ENCODE measurements around the gene GPR132. TPM values are rescaled to one million over a fixed set of nuclear protein-coding genes. Genes with fewer than 3 reads are reported as not detected.

Gene GPR132
- polyA plus RNA-seq, 2 of the 4 experiments (the other 2 are of a cell fraction): 0.18 to 0.19 TPM

DNA sequence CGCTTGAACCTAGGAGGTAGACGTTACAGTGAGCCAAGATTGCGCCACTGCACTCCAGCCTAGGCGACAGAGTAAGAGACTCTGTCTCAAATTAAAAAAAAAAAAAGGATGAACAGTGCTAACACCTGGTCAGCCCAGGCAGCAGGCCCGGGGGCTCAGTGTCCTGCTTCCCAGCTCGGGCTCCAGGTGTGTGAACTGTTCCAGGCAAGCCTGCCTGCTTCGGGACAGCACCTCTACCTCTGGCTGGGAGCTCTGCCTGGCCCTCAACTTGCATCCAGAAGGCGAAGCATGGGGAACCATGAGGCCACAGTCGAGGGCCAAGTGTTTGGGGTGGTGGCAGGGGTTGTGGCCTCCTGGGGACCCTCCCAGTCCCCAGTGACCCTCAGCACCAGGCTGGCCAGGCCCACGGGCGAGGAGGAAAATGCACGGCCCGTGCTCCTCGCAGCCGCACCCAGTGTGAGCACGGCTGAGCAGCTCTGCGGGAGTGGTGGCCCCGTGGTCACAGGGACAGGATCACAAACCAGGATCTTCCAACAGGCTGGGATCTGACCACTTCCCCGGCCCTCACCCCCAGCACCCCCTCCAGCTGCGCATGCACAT lies 59.8 kb downstream of the GPR132 start:
- ATAC-seq (peak; percentile 26 to 45; a peak in 5 of 6 replicates), DNase-seq (ENCODE audit: low read depth in 1 of 2, low spot score in 1 of 2) (no peak), FAIRE-seq (no peak)
- Histone ChIP-seq H3K4me3 (no peak overlapping the region), H3K27ac (peak overlapping the region in 1 of 2 experiments; percentile 15; a peak in 1 of 6 replicates), H3K4me1 (no peaks in the 10 kb centered on the region), H3K4me2 (no peak overlapping the region), H3K9me3 (no peaks in the 10 kb centered on the region)
- ChIA-PET POLR2A (interaction anchor here (0.6 to 1.4 kb wide), 2 partner anchors 16 to 31 kb away, joined by 3 to 4 read pairs; partner anchors contain the start of gene CDCA4), CTCF (interaction anchor here (0.7 to 8.8 kb wide), 13 partner anchors 7 to 237 kb away, joined by 3 to 70 read pairs (median 5); no protein-coding TSS in a partner anchor)
- 91% methylated on average over 20 of the region's 20 CpGs for WGBS (ENCODE audit: missing lambda C conversion rate)
- TF ChIP-seq HDAC2 (IDR thresholded peaks at IDR 0.05): no peak
- TF ChIP-seq ZC3H11A (IDR thresholded peaks at IDR 0.05): no peak
- TF ChIP-seq, protein P1, sequence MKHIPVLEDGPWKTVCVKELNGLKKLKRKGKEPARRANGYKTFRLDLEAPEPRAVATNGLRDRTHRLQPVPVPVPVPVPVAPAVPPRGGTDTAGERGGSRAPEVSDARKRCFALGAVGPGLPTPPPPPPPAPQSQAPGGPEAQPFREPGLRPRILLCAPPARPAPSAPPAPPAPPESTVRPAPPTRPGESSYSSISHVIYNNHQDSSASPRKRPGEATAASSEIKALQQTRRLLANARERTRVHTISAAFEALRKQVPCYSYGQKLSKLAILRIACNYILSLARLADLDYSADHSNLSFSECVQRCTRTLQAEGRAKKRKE (CRISPR knock-in tag; IDR thresholded peaks at IDR 0.05; ENCODE audit: low read depth): no peak
- TF ChIP-seq RFX5 (IDR thresholded peaks at IDR 0.05): no peak
- no peak for TF ChIP-seq GATA3 (IDR thresholded peaks at IDR 0.05; ENCODE audit: borderline replicate concordance)
- TF ChIP-seq ZSCAN20 (CRISPR knock-in tag; IDR thresholded peaks at IDR 0.05): no peak
- TF ChIP-seq TP53 (CRISPR knock-in tag; IDR thresholded peaks at IDR 0.05): no peak
- TF ChIP-seq FOSB (CRISPR knock-in tag; IDR thresholded peaks at IDR 0.05): no peak
- no peak for TF ChIP-seq NPAS2 (CRISPR knock-in tag; IDR thresholded peaks at IDR 0.05; ENCODE audit: borderline replicate concordance)
- TF ChIP-seq SREBF2 (IDR thresholded peaks at IDR 0.05): no peak
- no peak for TF ChIP-seq RNF2 (IDR thresholded peaks at IDR 0.05; ENCODE audit: borderline replicate concordance, low read depth)
- no peak for TF ChIP-seq EHF (CRISPR knock-in tag; IDR thresholded peaks at IDR 0.05)
- TF ChIP-seq, protein P2, sequence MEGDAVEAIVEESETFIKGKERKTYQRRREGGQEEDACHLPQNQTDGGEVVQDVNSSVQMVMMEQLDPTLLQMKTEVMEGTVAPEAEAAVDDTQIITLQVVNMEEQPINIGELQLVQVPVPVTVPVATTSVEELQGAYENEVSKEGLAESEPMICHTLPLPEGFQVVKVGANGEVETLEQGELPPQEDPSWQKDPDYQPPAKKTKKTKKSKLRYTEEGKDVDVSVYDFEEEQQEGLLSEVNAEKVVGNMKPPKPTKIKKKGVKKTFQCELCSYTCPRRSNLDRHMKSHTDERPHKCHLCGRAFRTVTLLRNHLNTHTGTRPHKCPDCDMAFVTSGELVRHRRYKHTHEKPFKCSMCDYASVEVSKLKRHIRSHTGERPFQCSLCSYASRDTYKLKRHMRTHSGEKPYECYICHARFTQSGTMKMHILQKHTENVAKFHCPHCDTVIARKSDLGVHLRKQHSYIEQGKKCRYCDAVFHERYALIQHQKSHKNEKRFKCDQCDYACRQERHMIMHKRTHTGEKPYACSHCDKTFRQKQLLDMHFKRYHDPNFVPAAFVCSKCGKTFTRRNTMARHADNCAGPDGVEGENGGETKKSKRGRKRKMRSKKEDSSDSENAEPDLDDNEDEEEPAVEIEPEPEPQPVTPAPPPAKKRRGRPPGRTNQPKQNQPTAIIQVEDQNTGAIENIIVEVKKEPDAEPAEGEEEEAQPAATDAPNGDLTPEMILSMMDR (IDR thresholded peaks at IDR 0.05): no peak
- no peak for TF ChIP-seq FOXS1 (CRISPR knock-in tag; IDR thresholded peaks at IDR 0.05)
- TF ChIP-seq SMC3 (IDR thresholded peaks at IDR 0.05): no peak

Small RNA genes within 50 kb of the gene (small RNA-seq; reads per million reads assigned to genes)
- 0 reads per million in 6 experiments for gene AL512356.2

Other genes with a start within 250 kb of the GPR132 start
- gene CEP170B, start 200.2 kb downstream of the GPR132 start, polyA plus RNA-seq (2011; rRNA removed): 3.9 and 4.5 TPM in 2 replicates
- gene CEP170B, start 200.2 kb downstream of the GPR132 start, polyA plus RNA-seq (2017; fragmentation: RNase III; extraction: RNeasy Plus Mini Kit Qiagen cat#74134 plus additional on column Dnase treatment): 13.1 to 14.3 TPM (median 13.5 TPM) in 3 replicates
- 0.01 TPM in 2 replicates for gene PLD4, start 140.6 kb downstream of the GPR132 start, polyA plus RNA-seq (2011; rRNA removed)
- gene PLD4, start 140.6 kb downstream of the GPR132 start, polyA plus RNA-seq (2017; fragmentation: RNase III; extraction: RNeasy Plus Mini Kit Qiagen cat#74134 plus additional on column Dnase treatment): 0.01 TPM in 2 of 3 replicates, not detected in the other
- 43.7 and 56.7 TPM in 2 replicates for gene AHNAK2, start 87.1 kb downstream of the GPR132 start, polyA plus RNA-seq (2011; rRNA removed)
- gene AHNAK2, start 87.1 kb downstream of the GPR132 start, polyA plus RNA-seq (2017; fragmentation: RNase III; extraction: RNeasy Plus Mini Kit Qiagen cat#74134 plus additional on column Dnase treatment): 34.4 to 46.5 TPM (median 43.3 TPM) in 3 replicates
- gene CLBA1, start 79.6 kb downstream of the GPR132 start, polyA plus RNA-seq (2011; rRNA removed): 11.3 and 11.5 TPM in 2 replicates
- gene CLBA1, start 79.6 kb downstream of the GPR132 start, polyA plus RNA-seq (2017; fragmentation: RNase III; extraction: RNeasy Plus Mini Kit Qiagen cat#74134 plus additional on column Dnase treatment): 10.7 to 12.5 TPM (median 12.0 TPM) in 3 replicates
- 19.5 and 24.2 TPM in 2 replicates for gene CDCA4, start 44.3 kb downstream of the GPR132 start, polyA plus RNA-seq (2011; rRNA removed)
- gene CDCA4, start 44.3 kb downstream of the GPR132 start, polyA plus RNA-seq (2017; fragmentation: RNase III; extraction: RNeasy Plus Mini Kit Qiagen cat#74134 plus additional on column Dnase treatment): 25.9 to 28.0 TPM (median 26.9 TPM) in 3 replicates
- 4.8 and 5.9 TPM in 2 replicates for gene JAG2, start 103.3 kb upstream of the GPR132 start, polyA plus RNA-seq (2011; rRNA removed)
- gene JAG2, start 103.3 kb upstream of the GPR132 start, polyA plus RNA-seq (2017; fragmentation: RNase III; extraction: RNeasy Plus Mini Kit Qiagen cat#74134 plus additional on column Dnase treatment): 20.4 to 26.8 TPM (median 22.5 TPM) in 3 replicates
- 11.3 and 12.6 TPM in 2 replicates for gene NUDT14, start 115.9 kb upstream of the GPR132 start, polyA plus RNA-seq (2011; rRNA removed)
- gene NUDT14, start 115.9 kb upstream of the GPR132 start, polyA plus RNA-seq (2017; fragmentation: RNase III; extraction: RNeasy Plus Mini Kit Qiagen cat#74134 plus additional on column Dnase treatment): 27.8 to 31.3 TPM (median 30.7 TPM) in 3 replicates
- 16.1 and 19.3 TPM in 2 replicates for gene BTBD6, start 183.1 kb upstream of the GPR132 start, polyA plus RNA-seq (2011; rRNA removed)
- 31.3 to 33.9 TPM (median 33.6 TPM) in 3 replicates for gene BTBD6, start 183.1 kb upstream of the GPR132 start, polyA plus RNA-seq (2017; fragmentation: RNase III; extraction: RNeasy Plus Mini Kit Qiagen cat#74134 plus additional on column Dnase treatment)
- gene BRF1, start 235.6 kb upstream of the GPR132 start, polyA plus RNA-seq (2011; rRNA removed): 7.0 and 8.5 TPM in 2 replicates
- gene BRF1, start 235.6 kb upstream of the GPR132 start, polyA plus RNA-seq (2017; fragmentation: RNase III; extraction: RNeasy Plus Mini Kit Qiagen cat#74134 plus additional on column Dnase treatment): 23.9 to 29.6 TPM (median 25.7 TPM) in 3 replicates
- 11.9 and 13.1 TPM in 2 replicates for gene PACS2, start 249.3 kb upstream of the GPR132 start, polyA plus RNA-seq (2011; rRNA removed)
- 21.7 to 25.8 TPM (median 24.5 TPM) in 3 replicates for gene PACS2, start 249.3 kb upstream of the GPR132 start, polyA plus RNA-seq (2017; fragmentation: RNase III; extraction: RNeasy Plus Mini Kit Qiagen cat#74134 plus additional on column Dnase treatment)

Measured in A549 (cell line).